ENCODE measurements around the gene FAM107B. TPM values are rescaled to one million over a fixed set of nuclear protein-coding genes. Genes with fewer than 3 reads are reported as not detected.
A peak's percentile ranks its signal among the peaks of the same experiment; 100 is the strongest.

Gene FAM107B
- total and polyA plus RNA-seq, 2 of the 13 experiments (the other 11 are each of a cell fraction or from before 2014, with no cell fraction given), result 15.7 to 24.8 TPM

DNA sequence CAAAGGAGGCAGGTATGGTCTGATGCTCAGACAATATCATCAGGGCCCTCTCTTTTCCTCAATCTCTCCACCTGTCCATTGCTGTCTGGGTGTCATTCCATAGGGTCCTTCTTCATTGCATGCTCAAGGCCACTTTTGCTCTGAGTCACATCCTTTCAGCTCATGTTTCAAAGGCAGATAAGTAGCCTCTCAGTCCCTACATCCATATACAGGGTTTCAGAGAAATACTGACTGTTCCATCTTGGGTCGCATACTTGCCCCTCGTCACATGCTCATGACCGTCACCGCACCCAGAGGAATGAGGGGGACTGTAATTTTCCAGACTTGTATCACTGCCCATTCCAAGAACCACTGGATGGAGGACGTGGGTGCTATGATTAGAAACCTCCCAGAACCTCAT is 93.4 kb downstream of the FAM107B start (continued):
- TF ChIP-seq, protein P1, sequence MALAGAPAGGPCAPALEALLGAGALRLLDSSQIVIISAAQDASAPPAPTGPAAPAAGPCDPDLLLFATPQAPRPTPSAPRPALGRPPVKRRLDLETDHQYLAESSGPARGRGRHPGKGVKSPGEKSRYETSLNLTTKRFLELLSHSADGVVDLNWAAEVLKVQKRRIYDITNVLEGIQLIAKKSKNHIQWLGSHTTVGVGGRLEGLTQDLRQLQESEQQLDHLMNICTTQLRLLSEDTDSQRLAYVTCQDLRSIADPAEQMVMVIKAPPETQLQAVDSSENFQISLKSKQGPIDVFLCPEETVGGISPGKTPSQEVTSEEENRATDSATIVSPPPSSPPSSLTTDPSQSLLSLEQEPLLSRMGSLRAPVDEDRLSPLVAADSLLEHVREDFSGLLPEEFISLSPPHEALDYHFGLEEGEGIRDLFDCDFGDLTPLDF (CRISPR knock-in tag; IDR thresholded peaks at IDR 0.05), result no peak
- TF ChIP-seq CBFB (CRISPR knock-in tag; IDR thresholded peaks at IDR 0.05) (no peak), ZNF138 (CRISPR knock-in tag; IDR thresholded peaks at IDR 0.05; ENCODE audit: low read depth) (no peak), ZC3H4 (CRISPR knock-in tag; IDR thresholded peaks at IDR 0.05; ENCODE audit: borderline replicate concordance) (no peak), ZBTB3 (CRISPR knock-in tag; IDR thresholded peaks at IDR 0.05; ENCODE audit: borderline replicate concordance, low read depth) (no peak), FOSL2 (CRISPR knock-in tag; IDR thresholded peaks at IDR 0.05) (peak; percentile 73), SIX4 (CRISPR knock-in tag; IDR thresholded peaks at IDR 0.05) (peak; percentile 83; the same call in 1 of the 2 replicates), HNRNPL (IDR thresholded peaks at IDR 0.05; ENCODE audit: low read depth, low read length) (no peak), ZNF768 (CRISPR knock-in tag; IDR thresholded peaks at IDR 0.05) (no peak), ZNF775 (CRISPR knock-in tag; IDR thresholded peaks at IDR 0.05; ENCODE audit: borderline replicate concordance) (no peak)
- TF ChIP-seq, protein P2, sequence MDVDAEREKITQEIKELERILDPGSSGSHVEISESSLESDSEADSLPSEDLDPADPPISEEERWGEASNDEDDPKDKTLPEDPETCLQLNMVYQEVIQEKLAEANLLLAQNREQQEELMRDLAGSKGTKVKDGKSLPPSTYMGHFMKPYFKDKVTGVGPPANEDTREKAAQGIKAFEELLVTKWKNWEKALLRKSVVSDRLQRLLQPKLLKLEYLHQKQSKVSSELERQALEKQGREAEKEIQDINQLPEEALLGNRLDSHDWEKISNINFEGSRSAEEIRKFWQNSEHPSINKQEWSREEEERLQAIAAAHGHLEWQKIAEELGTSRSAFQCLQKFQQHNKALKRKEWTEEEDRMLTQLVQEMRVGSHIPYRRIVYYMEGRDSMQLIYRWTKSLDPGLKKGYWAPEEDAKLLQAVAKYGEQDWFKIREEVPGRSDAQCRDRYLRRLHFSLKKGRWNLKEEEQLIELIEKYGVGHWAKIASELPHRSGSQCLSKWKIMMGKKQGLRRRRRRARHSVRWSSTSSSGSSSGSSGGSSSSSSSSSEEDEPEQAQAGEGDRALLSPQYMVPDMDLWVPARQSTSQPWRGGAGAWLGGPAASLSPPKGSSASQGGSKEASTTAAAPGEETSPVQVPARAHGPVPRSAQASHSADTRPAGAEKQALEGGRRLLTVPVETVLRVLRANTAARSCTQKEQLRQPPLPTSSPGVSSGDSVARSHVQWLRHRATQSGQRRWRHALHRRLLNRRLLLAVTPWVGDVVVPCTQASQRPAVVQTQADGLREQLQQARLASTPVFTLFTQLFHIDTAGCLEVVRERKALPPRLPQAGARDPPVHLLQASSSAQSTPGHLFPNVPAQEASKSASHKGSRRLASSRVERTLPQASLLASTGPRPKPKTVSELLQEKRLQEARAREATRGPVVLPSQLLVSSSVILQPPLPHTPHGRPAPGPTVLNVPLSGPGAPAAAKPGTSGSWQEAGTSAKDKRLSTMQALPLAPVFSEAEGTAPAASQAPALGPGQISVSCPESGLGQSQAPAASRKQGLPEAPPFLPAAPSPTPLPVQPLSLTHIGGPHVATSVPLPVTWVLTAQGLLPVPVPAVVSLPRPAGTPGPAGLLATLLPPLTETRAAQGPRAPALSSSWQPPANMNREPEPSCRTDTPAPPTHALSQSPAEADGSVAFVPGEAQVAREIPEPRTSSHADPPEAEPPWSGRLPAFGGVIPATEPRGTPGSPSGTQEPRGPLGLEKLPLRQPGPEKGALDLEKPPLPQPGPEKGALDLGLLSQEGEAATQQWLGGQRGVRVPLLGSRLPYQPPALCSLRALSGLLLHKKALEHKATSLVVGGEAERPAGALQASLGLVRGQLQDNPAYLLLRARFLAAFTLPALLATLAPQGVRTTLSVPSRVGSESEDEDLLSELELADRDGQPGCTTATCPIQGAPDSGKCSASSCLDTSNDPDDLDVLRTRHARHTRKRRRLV (CRISPR knock-in tag; IDR thresholded peaks at IDR 0.05), result no peak
